Fibroblast of lung (primary cell): Measurements from ENCODE around the gene WDFY2. TPM values are rescaled to one million over a fixed set of nuclear protein-coding genes. Genes with fewer than 3 reads are reported as not detected.
"Not testable (repeated sequence)": the region's sequence is repeated elsewhere in the genome, so short reads cannot be mapped to it uniquely, and the experiment has no call there.

Experiments used
- DNase-seq, 2 donors: peaks; one replicate each; pipeline versions ENCODE4 v3.0.0 to v3.0.0-alpha.2; 2010; ENCODE audit warnings: low read depth in 2 of 2
- H2AFZ ChIP-seq: 2 replicates; pipeline ENCODE4 v1.5.1; 2012; ENCODE audit warnings: low read length, control low read depth, inconsistent platforms
- H3K27ac ChIP-seq: 2 replicates; pipeline ENCODE4 v1.5.1; 2011; ENCODE audit warnings: low read length, control low read depth; ENCODE audit not compliant: insufficient read depth
- H3K27me3 ChIP-seq: 2 replicates; pipeline ENCODE4 v1.5.1; 2011; ENCODE audit warnings: mild to moderate bottlenecking, low read length; ENCODE audit not compliant: control insufficient read depth, insufficient read depth
- H3K36me3 ChIP-seq: 2 replicates; pipeline ENCODE4 v1.5.1; 2011; ENCODE audit warnings: low read length; ENCODE audit not compliant: control insufficient read depth, insufficient read depth
- H3K4me1 ChIP-seq: 2 replicates; pipeline ENCODE4 v1.5.1; 2011; ENCODE audit warnings: low read length; ENCODE audit not compliant: control insufficient read depth, insufficient read depth; ENCODE audit errors: extremely low read depth
- H3K4me2 ChIP-seq: 2 replicates; pipeline ENCODE4 v1.5.1; 2011; ENCODE audit warnings: low read length, control low read depth; ENCODE audit not compliant: insufficient read depth; ENCODE audit errors: extremely low read depth
- H3K4me3 ChIP-seq, 4 experiments: fragments of 200-600 bp in 1 of 4; sonication (generic) in 1 of 4; replicated peaks in 1 of 4; 2 replicates each; pipeline ENCODE4 v1.5.1; 2011 to 2016; ENCODE audit warnings: low read length in 4 of 4, low read depth in 3 of 4, mild to moderate bottlenecking in 3 of 4, control low read depth in 2 of 4, inconsistent platforms in 1 of 4, mixed read lengths in 1 of 4; ENCODE audit not compliant: insufficient read depth in 1 of 4; ENCODE audit errors: control extremely low read depth in 1 of 4
- H3K79me2 ChIP-seq: 2 replicates; pipeline ENCODE4 v1.5.1; 2012; ENCODE audit warnings: mild to moderate bottlenecking, low read length, inconsistent platforms; ENCODE audit not compliant: control insufficient read depth, insufficient read depth
- H3K9ac ChIP-seq: 2 replicates; pipeline ENCODE4 v1.5.1; 2011; ENCODE audit warnings: mild to moderate bottlenecking, low read length, control low read depth; ENCODE audit not compliant: insufficient read depth
- H3K9me3 ChIP-seq: 2 replicates; pipeline ENCODE4 v1.5.1; 2012; ENCODE audit warnings: low read depth, low read length; ENCODE audit not compliant: control insufficient read depth, insufficient read depth
- H4K20me1 ChIP-seq: 2 replicates; pipeline ENCODE4 v1.5.1; 2011; ENCODE audit warnings: low read length; ENCODE audit not compliant: control insufficient read depth, insufficient read depth; ENCODE audit errors: extremely low read depth
- EZH2 ChIP-seq: IDR thresholded peaks from 2 replicates; pipeline ENCODE4 v1.5.1; 2012; ENCODE audit warnings: low read length, control low read depth, mild to moderate bottlenecking; ENCODE audit errors: missing control alignments
- polyA plus RNA-seq, 2 donors: library from polyadenylated mRNA; depleted of rRNA in 1 of 2; stranded (reverse) in 1 of 2; unstranded in 1 of 2; fragments of >200 nt; gene quantifications; 2 replicates each; pipeline ENCODE4 v1.2.1, GENCODE V29; 2011 to 2012; ENCODE audit warnings: missing spikeins in 1 of 2
- total RNA-seq: library from RNA; depleted of rRNA; stranded (reverse); fragments of >200 nt; gene quantifications from 2 replicates; pipeline ENCODE4 v1.2.1, GENCODE V29; 2014
- TF ChIP-seq, protein P1 (sequence below), 2 donors: IDR thresholded peaks in 1 of 2; conservative IDR thresholded peaks in 1 of 2; 1 replicate in 1 of 2; 2 replicates in 1 of 2; pipeline ENCODE4 v1.5.1; 2011 to 2012; ENCODE audit warnings: low read length in 2 of 2, control low read depth in 1 of 2, inconsistent platforms in 1 of 2, low read depth in 1 of 2, mild to moderate bottlenecking in 1 of 2

The WDFY2 gene
- total and polyA plus RNA-seq, 2 donors (not counting 1 experiment from before 2014, with no cell fraction given), result 4.9 to 9.2 TPM

DNA sequence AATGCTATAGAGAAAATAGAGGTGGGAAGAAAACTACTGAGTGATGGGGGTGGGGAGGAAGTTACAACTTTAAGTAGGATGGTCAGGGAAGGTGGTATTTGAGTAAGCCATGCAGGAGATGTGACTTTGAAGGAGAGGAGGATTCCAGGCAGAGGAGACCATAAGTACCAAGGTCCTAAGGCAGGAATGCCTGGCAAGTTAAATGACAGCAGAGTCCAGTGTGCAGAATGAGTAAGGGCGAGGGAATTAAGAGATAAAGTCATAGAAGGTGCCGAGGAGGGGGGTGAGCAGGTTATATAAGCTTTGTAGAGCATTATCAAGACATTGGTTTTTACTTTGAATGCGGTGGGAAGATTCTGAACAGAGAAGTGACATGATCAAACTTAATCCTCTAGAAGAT is 43.2 kb upstream of the WDFY2 start:
- no peaks in the 10 kb centered on the region for H3K79me2 ChIP-seq
- H3K27me3 ChIP-seq, result no peaks in the 10 kb centered on the region
- H3K9ac ChIP-seq, result no peak overlapping the region
- no peaks in the 10 kb centered on the region for H3K36me3 ChIP-seq
- no peak for DNase-seq
- no peaks in the 10 kb centered on the region for H4K20me1 ChIP-seq
- TF ChIP-seq EZH2, result no peak
- TF ChIP-seq, protein P1, sequence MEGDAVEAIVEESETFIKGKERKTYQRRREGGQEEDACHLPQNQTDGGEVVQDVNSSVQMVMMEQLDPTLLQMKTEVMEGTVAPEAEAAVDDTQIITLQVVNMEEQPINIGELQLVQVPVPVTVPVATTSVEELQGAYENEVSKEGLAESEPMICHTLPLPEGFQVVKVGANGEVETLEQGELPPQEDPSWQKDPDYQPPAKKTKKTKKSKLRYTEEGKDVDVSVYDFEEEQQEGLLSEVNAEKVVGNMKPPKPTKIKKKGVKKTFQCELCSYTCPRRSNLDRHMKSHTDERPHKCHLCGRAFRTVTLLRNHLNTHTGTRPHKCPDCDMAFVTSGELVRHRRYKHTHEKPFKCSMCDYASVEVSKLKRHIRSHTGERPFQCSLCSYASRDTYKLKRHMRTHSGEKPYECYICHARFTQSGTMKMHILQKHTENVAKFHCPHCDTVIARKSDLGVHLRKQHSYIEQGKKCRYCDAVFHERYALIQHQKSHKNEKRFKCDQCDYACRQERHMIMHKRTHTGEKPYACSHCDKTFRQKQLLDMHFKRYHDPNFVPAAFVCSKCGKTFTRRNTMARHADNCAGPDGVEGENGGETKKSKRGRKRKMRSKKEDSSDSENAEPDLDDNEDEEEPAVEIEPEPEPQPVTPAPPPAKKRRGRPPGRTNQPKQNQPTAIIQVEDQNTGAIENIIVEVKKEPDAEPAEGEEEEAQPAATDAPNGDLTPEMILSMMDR (conservative IDR thresholded peaks at IDR 0.05 in 1 of 2, IDR thresholded peaks at IDR 0.05 in 1 of 2; ENCODE audit: low read depth in 1 of 2, low read length in 2 of 2), result no peak
- H3K27ac ChIP-seq, result no peak overlapping the region
- no peak overlapping the region for H3K4me2 ChIP-seq
- no peaks in the 10 kb centered on the region for H3K9me3 ChIP-seq
- H2AFZ ChIP-seq, result no peak overlapping the region
- peaks cover 5% of the 10 kb centered on the region for H3K4me1 ChIP-seq
- H3K4me3 ChIP-seq, result no peak overlapping the region

GRCh38 chr13:51541809-51542258 is 42.4 kb upstream of the WDFY2 start:
- H3K4me1 ChIP-seq, result peaks cover 5% of the 10 kb centered on the region
- TF ChIP-seq, protein P1 (conservative IDR thresholded peaks at IDR 0.05 in 1 of 2, IDR thresholded peaks at IDR 0.05 in 1 of 2; ENCODE audit: low read depth in 1 of 2, low read length in 2 of 2), result no peak
- TF ChIP-seq EZH2, result no peak
- H3K9ac ChIP-seq, result no peak overlapping the region
- H3K79me2 ChIP-seq, result no peaks in the 10 kb centered on the region
- no peak overlapping the region for H3K4me3 ChIP-seq
- H3K27ac ChIP-seq, result no peak overlapping the region
- H3K9me3 ChIP-seq, result no peaks in the 10 kb centered on the region
- DNase-seq, result no peak
- H3K36me3 ChIP-seq, result no peaks in the 10 kb centered on the region
- no peaks in the 10 kb centered on the region for H4K20me1 ChIP-seq
- no peak overlapping the region for H3K4me2 ChIP-seq
- no peaks in the 10 kb centered on the region for H3K27me3 ChIP-seq
- H2AFZ ChIP-seq, result no peak overlapping the region

- H3K4me1 ChIP-seq, result peaks cover 5% of the 10 kb centered on the region
- H3K4me2 ChIP-seq, result peak overlapping the region; percentile 64
Observed at GRCh38 chr13:51542346-51543242, 41.7 kb upstream of the WDFY2 start.

DNA sequence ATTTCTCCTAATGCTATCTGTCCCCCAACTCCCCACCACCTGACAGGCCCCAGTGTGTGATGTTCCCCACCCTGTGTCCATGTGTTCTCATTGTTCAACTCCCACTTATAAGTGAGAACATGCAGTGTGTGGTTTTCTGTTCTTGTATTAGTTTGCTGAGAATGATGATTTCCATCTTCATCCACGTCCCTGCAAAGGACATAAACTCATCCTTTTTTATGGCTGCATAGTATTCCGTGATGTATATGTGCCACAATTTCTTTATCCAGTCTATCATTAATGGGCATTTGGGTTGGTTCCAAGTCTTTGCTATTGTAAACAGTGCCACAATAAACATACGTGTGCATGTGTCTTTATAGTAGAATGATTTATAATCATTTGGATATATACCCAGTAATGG is 38.8 kb upstream of the WDFY2 start:
- not testable (repeated sequence) for DNase-seq, H2AFZ ChIP-seq, H3K36me3 ChIP-seq

More at GRCh38 chr13:51542346-51543242, 41.7 kb upstream of the WDFY2 start:
- H4K20me1 ChIP-seq, result no peaks in the 10 kb centered on the region
- H3K4me3 ChIP-seq, result no peak overlapping the region
- H3K36me3 ChIP-seq, result no peaks in the 10 kb centered on the region
- H3K27ac ChIP-seq, result no peak overlapping the region
- TF ChIP-seq, protein P1 (conservative IDR thresholded peaks at IDR 0.05 in 1 of 2, IDR thresholded peaks at IDR 0.05 in 1 of 2; ENCODE audit: low read depth in 1 of 2, low read length in 2 of 2), result no peak
- TF ChIP-seq EZH2, result no peak
- H2AFZ ChIP-seq, result peak overlapping the region; percentile 3
- no peaks in the 10 kb centered on the region for H3K79me2 ChIP-seq
- no peaks in the 10 kb centered on the region for H3K9me3 ChIP-seq
- no peak overlapping the region for H3K9ac ChIP-seq
- DNase-seq, result peak in 1 of 2 donors; percentile 49
- H3K27me3 ChIP-seq, result no peaks in the 10 kb centered on the region

More for the DNA sequence above, 38.8 kb upstream of the WDFY2 start:
- H3K9ac ChIP-seq, H3K79me2 ChIP-seq, H3K4me2 ChIP-seq, H3K9me3 ChIP-seq, H3K4me1 ChIP-seq, H3K27ac ChIP-seq, H3K4me3 ChIP-seq, H4K20me1 ChIP-seq, H3K27me3 ChIP-seq: not testable (repeated sequence)
